SK-N-SH treated with all-trans-retinoic acid at 6 μM for 48 hours (cell line): Measurements from ENCODE around the gene PAPSS1.

Source experiments
- ATAC-seq: fragments of 200-7000 bp; cut with Tn5 transposase; 3 replicates; pipeline ENCODE4 v1.9.1; 2020; ENCODE audit warnings: mild to moderate bottlenecking, moderate library complexity
- ARNTL ChIP-seq: fragments of 450-650 bp; formaldehyde crosslinking; IDR thresholded peaks from 2 replicates; pipeline ENCODE4 v1.5.0; 2020; ENCODE audit warnings: low read depth, mild to moderate bottlenecking, moderate library complexity, borderline replicate concordance
- BACH2 ChIP-seq: fragments of 250-450 bp; sonication (Bioruptor Pico); IDR thresholded peaks from 2 replicates; pipeline ENCODE4 v1.9.0; 2021; ENCODE audit warnings: mild to moderate bottlenecking, borderline replicate concordance
- CREB5 ChIP-seq: fragments of 250-450 bp; sonication (Bioruptor Pico); IDR thresholded peaks from 2 replicates; pipeline ENCODE4 v1.5.1; 2020; ENCODE audit warnings: low read depth, mild to moderate bottlenecking, moderate library complexity
- CSDC2 ChIP-seq: fragments of 250-450 bp; sonication (Bioruptor Pico); IDR thresholded peaks from 2 replicates; pipeline ENCODE4 v1.5.0; 2020; ENCODE audit warnings: mild to moderate bottlenecking, moderate library complexity
- CSRNP3 ChIP-seq: fragments of 250-450 bp; sonication (Bioruptor Pico); IDR thresholded peaks from 2 replicates; pipeline ENCODE4 v1.5.1; 2021; ENCODE audit warnings: mild to moderate bottlenecking, moderate library complexity
- ESRRG ChIP-seq: fragments of 250-450 bp; sonication (Bioruptor Pico); IDR thresholded peaks from 2 replicates; pipeline ENCODE4 v1.6.1; 2021; ENCODE audit warnings: mild to moderate bottlenecking
- GLIS3 ChIP-seq: fragments of 250-450 bp; sonication (Bioruptor Pico); IDR thresholded peaks from 2 replicates; pipeline ENCODE4 v1.5.0; 2020; ENCODE audit warnings: mild to moderate bottlenecking, moderate library complexity
- ISL1 ChIP-seq: fragments of 250-450 bp; sonication (Bioruptor Pico); IDR thresholded peaks from 2 replicates; pipeline ENCODE4 v2.1.2; 2022; ENCODE audit warnings: mild to moderate bottlenecking, moderate library complexity
- OSR1 ChIP-seq: fragments of 250-450 bp; sonication (Bioruptor Pico); IDR thresholded peaks from 2 replicates; pipeline ENCODE4 v1.8.0; 2022; ENCODE audit warnings: moderate library complexity, mild to moderate bottlenecking, inconsistent platforms
- PATZ1 ChIP-seq: fragments of 250-450 bp; sonication (Bioruptor Pico); IDR thresholded peaks from 2 replicates; pipeline ENCODE4 v1.8.0; 2020; ENCODE audit warnings: mild to moderate bottlenecking, moderate library complexity, borderline replicate concordance
- POU6F1 ChIP-seq: fragments of 250-450 bp; sonication (Bioruptor Pico); IDR thresholded peaks from 2 replicates; pipeline ENCODE4 v1.8.0; 2021; ENCODE audit warnings: low read depth, mild to moderate bottlenecking, moderate library complexity, borderline replicate concordance
- PPARA ChIP-seq: fragments of 250-450 bp; sonication (Bioruptor Pico); IDR thresholded peaks from 2 replicates; pipeline ENCODE4 v1.5.0; 2020; ENCODE audit warnings: mild to moderate bottlenecking, borderline replicate concordance
- RARB ChIP-seq: fragments of 250-450 bp; sonication (Bioruptor Pico); IDR thresholded peaks from 2 replicates; pipeline ENCODE4 v1.8.0; 2021; ENCODE audit warnings: mild to moderate bottlenecking, moderate library complexity
- SNAI2 ChIP-seq: fragments of 250-450 bp; sonication (Bioruptor Pico); IDR thresholded peaks from 2 replicates; pipeline ENCODE4 v1.5.0; 2020; ENCODE audit warnings: mild to moderate bottlenecking, moderate library complexity
- TCF4 ChIP-seq: fragments of 250-450 bp; sonication (Bioruptor Pico); IDR thresholded peaks from 2 replicates; pipeline ENCODE4 v1.8.0; 2021; ENCODE audit warnings: mild to moderate bottlenecking, moderate library complexity, borderline replicate concordance
- TOX ChIP-seq: fragments of 250-450 bp; sonication (Bioruptor Pico); IDR thresholded peaks from 2 replicates; pipeline ENCODE4 v1.8.0; 2021; ENCODE audit warnings: mild to moderate bottlenecking, moderate library complexity, borderline replicate concordance
- TSHZ2 ChIP-seq: fragments of 250-450 bp; sonication (Bioruptor Pico); IDR thresholded peaks from 2 replicates; pipeline ENCODE4 v1.5.0; 2020; ENCODE audit warnings: mild to moderate bottlenecking, moderate library complexity
- ZC3H10 ChIP-seq: fragments of 250-450 bp; sonication (Bioruptor Pico); IDR thresholded peaks from 2 replicates; pipeline ENCODE4 v1.5.1; 2021; ENCODE audit warnings: mild to moderate bottlenecking, moderate library complexity
- ZFP3 ChIP-seq: fragments of 250-450 bp; sonication (Bioruptor Pico); IDR thresholded peaks from 2 replicates; pipeline ENCODE4 v1.5.0; 2020; ENCODE audit warnings: mild to moderate bottlenecking, moderate library complexity
- ZFP30 ChIP-seq: fragments of 450-650 bp; formaldehyde crosslinking; IDR thresholded peaks from 2 replicates; pipeline ENCODE4 v1.5.0; 2022; ENCODE audit warnings: mild to moderate bottlenecking, moderate library complexity
- ZNF565 ChIP-seq: fragments of 450-650 bp; formaldehyde crosslinking; conservative IDR thresholded peaks from 2 replicates; pipeline ENCODE4 v1.5.0; 2020; ENCODE audit warnings: low read depth, mild to moderate bottlenecking, moderate library complexity
- ZNF70 ChIP-seq: fragments of 450-650 bp; formaldehyde crosslinking; IDR thresholded peaks from 2 replicates; pipeline ENCODE4 v1.5.0; 2020; ENCODE audit warnings: mild to moderate bottlenecking, moderate library complexity
- ZNF8 ChIP-seq: fragments of 450-650 bp; formaldehyde crosslinking; IDR thresholded peaks from 2 replicates; pipeline ENCODE4 v1.5.0; 2020; ENCODE audit warnings: mild to moderate bottlenecking, moderate library complexity

The PAPSS1 gene

GRCh38 chr4:107737450-107737849 is 17.4 kb upstream of the PAPSS1 start:
- no peak for ATAC-seq
- TF ChIP-seq OSR1 (CRISPR knock-in tag) (no peak), RARB (CRISPR knock-in tag) (no peak), GLIS3 (CRISPR knock-in tag) (no peak), ISL1 (CRISPR knock-in tag) (no peak), CSRNP3 (CRISPR knock-in tag) (no peak), SNAI2 (CRISPR knock-in tag) (no peak), BACH2 (CRISPR knock-in tag) (no peak), PATZ1 (CRISPR knock-in tag) (no peak), ZNF565 (CRISPR knock-in tag) (no peak), CREB5 (no peak), TCF4 (CRISPR knock-in tag) (no peak), ZFP30 (CRISPR knock-in tag) (no peak), POU6F1 (CRISPR knock-in tag) (no peak), ZFP3 (CRISPR knock-in tag) (no peak), TOX (CRISPR knock-in tag) (no peak), ZC3H10 (CRISPR knock-in tag) (no peak), ARNTL (CRISPR knock-in tag) (no peak), PPARA (no peak), CSDC2 (CRISPR knock-in tag) (no peak)

GRCh38 chr4:107736924-107737448 is 17.0 kb upstream of the PAPSS1 start:
- ATAC-seq, result peak; percentile 62
- TF ChIP-seq CSRNP3 (CRISPR knock-in tag) (no peak), PPARA (no peak), ZFP30 (CRISPR knock-in tag) (no peak), TCF4 (CRISPR knock-in tag) (no peak)

- TF ChIP-seq PATZ1 (CRISPR knock-in tag), result no peak
- no peak for TF ChIP-seq OSR1 (CRISPR knock-in tag)
- no peak for TF ChIP-seq ZNF70 (CRISPR knock-in tag)
- no peak for TF ChIP-seq ZFP3 (CRISPR knock-in tag)
- TF ChIP-seq TOX (CRISPR knock-in tag), result no peak
- TF ChIP-seq TCF4 (CRISPR knock-in tag), result no peak
- TF ChIP-seq ZNF8, result no peak
- TF ChIP-seq ESRRG (CRISPR knock-in tag), result no peak
- TF ChIP-seq TSHZ2 (CRISPR knock-in tag), result no peak
- no peak for TF ChIP-seq CSRNP3 (CRISPR knock-in tag)
- no peak for TF ChIP-seq RARB (CRISPR knock-in tag)
- no peak for TF ChIP-seq ZFP30 (CRISPR knock-in tag)
- ATAC-seq, result no peak
These were observed 16.0 kb upstream of the PAPSS1 start for GRCh38 chr4:107736037-107736436.
